HCT116 (cell line): Measurements from ENCODE around the gene IQCH. TPM values are rescaled to one million over a fixed set of nuclear protein-coding genes. Genes with fewer than 3 reads are reported as not detected.

Experiments
- ATAC-seq: fragments of 200-7000 bp; cut with Tn5 transposase; 2 replicates; pipeline ENCODE4 v1.9.1; 2020; ENCODE audit warnings: mild to moderate bottlenecking, moderate library complexity
- BruUV-seq: library from RNA; stranded (reverse); fragments of 400-500 nt; replicated peaks from 2 replicates; lab custom pipeline; 2021; lab: Mats Ljungman, UMichigan
- CTCF ChIA-PET: fragments of 300-600 bp; sonication (Branson Sonifier 250); formaldehyde crosslinking; loops from one replicate; lab custom pipeline; 2021; ENCODE audit warnings: antibody characterized with exemption; lab: Charles Lee
- POLR2A ChIA-PET: fragments of 300-600, 350-600 bp; sonication (Branson Sonifier 250); formaldehyde crosslinking; loops from one replicate; lab custom pipeline; 2021; ENCODE audit warnings: antibody characterized with exemption; lab: Charles Lee
- RAD21 ChIA-PET, 2 experiments: fragments of 300-600 bp; sonication (Branson Sonifier 250); formaldehyde crosslinking; loops; one replicate each; lab custom pipeline; 2023; ENCODE audit warnings: low total read pairs in 2 of 2; ENCODE audit not compliant: uncharacterized antibody in 2 of 2, unreplicated experiment in 2 of 2, low non-redundant PET in 1 of 2; lab: Charles Lee
- DNase-seq: peaks from one replicate; pipeline ENCODE4 v3.0.0-alpha.2; 2010; ENCODE audit warnings: low read depth, low spot score
- H2AFZ ChIP-seq: fragments of 200-600 bp; shearing (Covaris generic), sonication (generic); 2 replicates; pipeline ENCODE4 v1.6.1; 2017; ENCODE audit warnings: low read depth, mixed run types, mixed read lengths, antibody characterized with exemption, low read length; ENCODE audit not compliant: poor library complexity, severe bottlenecking
- H3K27ac ChIP-seq: 2 replicates; pipeline ENCODE4 v1.5.1; 2012; ENCODE audit warnings: low read depth, low read length
- H3K27me3 ChIP-seq: fragments of 200-600 bp; sonication (generic); 2 replicates; pipeline ENCODE4 v1.6.1; 2016; ENCODE audit warnings: mixed run types, low read length, mixed read lengths; ENCODE audit not compliant: insufficient read depth
- H3K36me3 ChIP-seq, 2 experiments: fragments of 200-500 bp in 1 of 2; fragments of 200-600 bp in 1 of 2; sonication (Bioruptor generic) in 1 of 2; sonication (generic) in 1 of 2; 2 replicates each; pipeline versions ENCODE4 v1.5.1 to v1.6.1; 2014 to 2016; ENCODE audit warnings: low read length in 2 of 2, inconsistent platforms in 1 of 2, mixed read lengths in 1 of 2, mixed run types in 1 of 2; ENCODE audit not compliant: insufficient read depth in 2 of 2, control insufficient read depth in 1 of 2
- H3K4me1 ChIP-seq, 2 experiments: fragments of 200-600 bp in 1 of 2; sonication (generic) in 1 of 2; 2 replicates each; pipeline versions ENCODE4 v1.5.1 to v1.6.1; 2012 to 2017; ENCODE audit warnings: low read length in 2 of 2, inconsistent platforms in 1 of 2, mild to moderate bottlenecking in 1 of 2, mixed read lengths in 1 of 2, mixed run types in 1 of 2, moderate library complexity in 1 of 2; ENCODE audit not compliant: insufficient read depth in 2 of 2, control insufficient read depth in 1 of 2
- H3K4me2 ChIP-seq: fragments of 200-600 bp; sonication (generic); 2 replicates; pipeline ENCODE4 v1.6.1; 2017; ENCODE audit warnings: mixed run types, low read length, mixed read lengths
- H3K4me3 ChIP-seq, 2 experiments: fragments of 200-600 bp in 1 of 2; sonication (generic) in 1 of 2; replicated peaks in 1 of 2; 2 replicates each; pipeline ENCODE4 v1.5.1; 2011 to 2016; ENCODE audit warnings: low read length in 2 of 2, control low read depth in 1 of 2, low read depth in 1 of 2, mild to moderate bottlenecking in 1 of 2, mixed read lengths in 1 of 2, mixed run types in 1 of 2
- H3K79me2 ChIP-seq: fragments of 200-600 bp; sonication (generic); 2 replicates; pipeline ENCODE4 v1.6.1; 2017; ENCODE audit warnings: mild to moderate bottlenecking, mixed run types, low read length, moderate library complexity, mixed read lengths; ENCODE audit not compliant: insufficient read depth
- H3K9ac ChIP-seq: fragments of 200-600 bp; sonication (generic); 2 replicates; pipeline ENCODE4 v1.6.1; 2016; ENCODE audit warnings: low read length, mixed read lengths
- H3K9me2 ChIP-seq: fragments of 200-600 bp; sonication (generic), shearing (Covaris generic); 2 replicates; pipeline ENCODE4 v1.6.1; 2017; ENCODE audit warnings: mixed run types, mild to moderate bottlenecking, moderate library complexity; ENCODE audit not compliant: insufficient read depth
- H3K9me3 ChIP-seq, 2 experiments: fragments of 200-500 bp in 1 of 2; fragments of 200-600 bp in 1 of 2; sonication (Bioruptor generic) in 1 of 2; sonication (generic) in 1 of 2; 2 replicates each; pipeline ENCODE4 v1.6.1; 2014 to 2017; ENCODE audit warnings: low read length in 2 of 2, mixed read lengths in 2 of 2, inconsistent platforms in 1 of 2, low read depth in 1 of 2, mild to moderate bottlenecking in 1 of 2, mixed run types in 1 of 2, moderate library complexity in 1 of 2; ENCODE audit not compliant: control insufficient read depth in 1 of 2, insufficient read depth in 1 of 2
- H4K20me1 ChIP-seq: fragments of 200-600 bp; sonication (generic), shearing (Covaris generic); 2 replicates; pipeline ENCODE4 v1.6.1; 2017; ENCODE audit warnings: mixed run types, mild to moderate bottlenecking, moderate library complexity; ENCODE audit not compliant: insufficient read depth
- CBX3 ChIP-seq: IDR thresholded peaks from 2 replicates; pipeline ENCODE4 v1.6.1; 2012; ENCODE audit warnings: low read depth
- CEBPB ChIP-seq: IDR thresholded peaks from 2 replicates; pipeline ENCODE4 v1.6.1; 2012; ENCODE audit warnings: low read depth
- CTCF ChIP-seq, 3 experiments: fragments of 200-600 bp in 1 of 3; sonication (generic) in 1 of 3; IDR thresholded peaks in 2 of 3; conservative IDR thresholded peaks in 1 of 3; 2 replicates each; pipeline ENCODE4 v1.5.1; 2012 to 2017; ENCODE audit warnings: low read depth in 2 of 3, low read length in 2 of 3, antibody characterized with exemption in 1 of 3, borderline replicate concordance in 1 of 3, control low read depth in 1 of 3, mild to moderate bottlenecking in 1 of 3, mixed read lengths in 1 of 3, mixed run types in 1 of 3, moderate library complexity in 1 of 3; ENCODE audit not compliant: insufficient read depth in 1 of 3
- EGR1 ChIP-seq: IDR thresholded peaks from 2 replicates; pipeline ENCODE4 v1.6.1; 2012; ENCODE audit warnings: low read depth
- ELF1 ChIP-seq: IDR thresholded peaks from 2 replicates; pipeline ENCODE4 v1.6.1; 2012; ENCODE audit warnings: low read depth, borderline replicate concordance
- EZH2 ChIP-seq: fragments of 200-600 bp; sonication (generic); IDR thresholded peaks from 2 replicates; pipeline ENCODE4 v1.6.1; 2017; ENCODE audit warnings: antibody characterized with exemption, mixed run types
- EZH2phosphoT487 ChIP-seq: fragments of 200-600 bp; IDR thresholded peaks from 2 replicates; pipeline ENCODE4 v1.6.1; 2018; ENCODE audit warnings: antibody characterized with exemption, borderline replicate concordance
- FOSL1 ChIP-seq: IDR thresholded peaks from 2 replicates; pipeline ENCODE4 v1.6.1; 2012; ENCODE audit warnings: low read depth
- JUND ChIP-seq: IDR thresholded peaks from 2 replicates; pipeline ENCODE4 v1.6.1; 2012
- MAX ChIP-seq: IDR thresholded peaks from 2 replicates; pipeline ENCODE4 v1.6.1; 2012
- POLR2AphosphoS5 ChIP-seq: IDR thresholded peaks from 2 replicates; pipeline ENCODE4 v1.6.1; 2011; ENCODE audit warnings: mild to moderate bottlenecking, low read depth, low read length, moderate library complexity
- RAD21 ChIP-seq: IDR thresholded peaks from 2 replicates; pipeline ENCODE4 v1.6.1; 2012; ENCODE audit warnings: low read depth, mild to moderate bottlenecking
- REST ChIP-seq: IDR thresholded peaks from 2 replicates; pipeline ENCODE4 v1.6.1; 2012; ENCODE audit warnings: low read depth
- SIN3A ChIP-seq: IDR thresholded peaks from 2 replicates; pipeline ENCODE4 v1.6.1; 2012; ENCODE audit warnings: low read depth
- SP1 ChIP-seq: IDR thresholded peaks from 2 replicates; pipeline ENCODE4 v1.6.1; 2012; ENCODE audit warnings: low read depth
- TCF7L2 ChIP-seq: IDR thresholded peaks from 2 replicates; pipeline ENCODE4 v1.7.0; 2011; ENCODE audit warnings: borderline replicate concordance, inconsistent platforms; ENCODE audit not compliant: insufficient read depth, insufficient read length; ENCODE audit errors: extremely low read depth
- YY1 ChIP-seq: IDR thresholded peaks from 2 replicates; pipeline ENCODE4 v1.6.1; 2011; ENCODE audit warnings: low read length, low read depth, moderate library complexity, mild to moderate bottlenecking; ENCODE audit not compliant: insufficient replicate concordance; ENCODE audit errors: extremely low read depth
- ZBTB33 ChIP-seq: IDR thresholded peaks from 2 replicates; pipeline ENCODE4 v1.6.1; 2011; ENCODE audit warnings: mild to moderate bottlenecking, low read length, moderate library complexity; ENCODE audit not compliant: insufficient replicate concordance; ENCODE audit errors: extremely low read depth
- ZFX ChIP-seq: fragments of 450-650 bp; IDR thresholded peaks from 2 replicates; pipeline ENCODE4 v1.6.1; 2017
- ZNF274 ChIP-seq: fragments of 200-500 bp; sonication (Bioruptor generic); IDR thresholded peaks from 2 replicates; pipeline ENCODE4 v1.6.1; 2014; ENCODE audit warnings: mild to moderate bottlenecking, low read depth, low read length, inconsistent platforms
- intact Hi-C: fragments of 100-400 bp; cut with micrococcal nuclease; formaldehyde crosslinking; loops from 2 replicates; pipeline ENCODE4 v1.10.0; 2022
- total RNA-seq: library from RNA; stranded (reverse); gene quantifications from one replicate; pipeline ENCODE4 v1.2.1, GENCODE V29; 2021; ENCODE audit not compliant: unreplicated experiment

Gene IQCH
- total RNA-seq, 1 experiment from 2014 or later, result 4.6 TPM

- no peak overlapping the region for H2AFZ ChIP-seq
- H3K79me2 ChIP-seq, result peaks cover 90% of the 10 kb centered on the region
- DNase-seq, result no peak
- no peaks in the 10 kb centered on the region for H3K27me3 ChIP-seq
- H3K4me3 ChIP-seq, result no peak overlapping the region
- BruUV-seq, result no TSS peak
- CTCF ChIA-PET, result no interaction called here
- POLR2A ChIA-PET, result no interaction called here
- no peak overlapping the region for H3K9ac ChIP-seq
- H3K4me2 ChIP-seq, result no peak overlapping the region
- intact Hi-C loops, result loop anchor here (10.0 kb wide), 1 partner anchor 590 kb away; no protein-coding TSS in a partner anchor
- TF ChIP-seq SP1 (no peak), MAX (no peak), RAD21 (no peak), EGR1 (no peak), REST (no peak), FOSL1 (no peak), ZNF274 (no peak), CBX3 (no peak), CEBPB (no peak), EZH2phosphoT487 (no peak), SIN3A (no peak), CTCF (IDR thresholded peaks at IDR 0.05 in 2 of 3, conservative IDR thresholded peaks at IDR 0.05 in 1 of 3; ENCODE audit: borderline replicate concordance in 1 of 3, insufficient read depth in 1 of 3, low read depth in 2 of 3, low read length in 2 of 3) (no peak), JUND (no peak), TCF7L2 (no peak), ZBTB33 (no peak), YY1 (no peak), ZFX (no peak), EZH2 (no peak), ELF1 (no peak), POLR2AphosphoS5 (no peak)
- H3K9me3 ChIP-seq, result peaks cover 0 to 4% of the 10 kb centered on the region in 2 experiments; a peak in 1 of 4 replicates
- peaks cover 2 to 7% of the 10 kb centered on the region in 2 experiments; a peak in 3 of 4 replicates for H3K4me1 ChIP-seq
- RAD21 ChIA-PET, result no interaction called here
- H4K20me1 ChIP-seq, result peaks cover 6% of the 10 kb centered on the region; the same call in 1 of the 2 replicates
- H3K36me3 ChIP-seq, result 0 out of 4 replicates have a peak, but pooled peaks cover 0 to 3% of the 10 kb centered on the region in 2 experiments
- H3K9me2 ChIP-seq, result no peaks in the 10 kb centered on the region
- no peak for ATAC-seq
- no peak overlapping the region for H3K27ac ChIP-seq
These were observed 9.6 kb upstream of the IQCH start for GRCh38 chr15:67244971-67245478.
